Peyer's patch (tissue), 4 donors: ENCODE data around the gene OR52D1.

ENCODE experiments used
- POLR2A ChIP-seq, 2 donors: fragments of 450-650 bp; IDR thresholded peaks; one replicate each; pipeline ENCODE4 v1.5.1; 2017; ENCODE audit warnings: antibody characterized with exemption in 2 of 2, mild to moderate bottlenecking in 2 of 2, moderate library complexity in 2 of 2
- TF ChIP-seq, protein P1 (sequence below), 6 experiments: fragments of 450-650 bp in 4 of 6; fragments of 200-600 bp in 2 of 6; sonication (generic) in 1 of 6; IDR thresholded peaks; one replicate each; pipeline ENCODE4 v1.5.1; 2017 to 2019; ENCODE audit warnings: antibody characterized with exemption in 6 of 6, mild to moderate bottlenecking in 3 of 6, moderate library complexity in 1 of 6

DNA sequence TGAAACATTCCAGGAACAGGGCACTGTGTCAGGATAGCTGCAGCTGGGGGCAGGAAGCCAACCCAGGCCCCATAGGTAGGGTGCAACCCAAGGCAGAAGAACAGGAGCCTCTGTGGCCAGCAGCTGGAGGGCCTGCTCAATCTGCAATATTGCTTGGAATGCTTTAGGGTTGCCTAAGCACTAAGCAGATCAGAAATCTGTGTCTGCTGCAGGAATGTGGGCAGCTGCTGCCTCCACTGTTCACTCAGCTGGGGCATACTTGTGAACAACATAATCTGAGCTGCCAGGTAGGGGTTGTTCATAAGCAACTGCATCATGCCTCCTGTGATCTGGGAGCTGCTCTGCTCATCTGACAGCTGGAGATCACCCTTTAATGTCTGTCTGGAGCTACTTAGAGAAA is 26.4 kb downstream of the OR52D1 start:
- TF ChIP-seq, protein P1, sequence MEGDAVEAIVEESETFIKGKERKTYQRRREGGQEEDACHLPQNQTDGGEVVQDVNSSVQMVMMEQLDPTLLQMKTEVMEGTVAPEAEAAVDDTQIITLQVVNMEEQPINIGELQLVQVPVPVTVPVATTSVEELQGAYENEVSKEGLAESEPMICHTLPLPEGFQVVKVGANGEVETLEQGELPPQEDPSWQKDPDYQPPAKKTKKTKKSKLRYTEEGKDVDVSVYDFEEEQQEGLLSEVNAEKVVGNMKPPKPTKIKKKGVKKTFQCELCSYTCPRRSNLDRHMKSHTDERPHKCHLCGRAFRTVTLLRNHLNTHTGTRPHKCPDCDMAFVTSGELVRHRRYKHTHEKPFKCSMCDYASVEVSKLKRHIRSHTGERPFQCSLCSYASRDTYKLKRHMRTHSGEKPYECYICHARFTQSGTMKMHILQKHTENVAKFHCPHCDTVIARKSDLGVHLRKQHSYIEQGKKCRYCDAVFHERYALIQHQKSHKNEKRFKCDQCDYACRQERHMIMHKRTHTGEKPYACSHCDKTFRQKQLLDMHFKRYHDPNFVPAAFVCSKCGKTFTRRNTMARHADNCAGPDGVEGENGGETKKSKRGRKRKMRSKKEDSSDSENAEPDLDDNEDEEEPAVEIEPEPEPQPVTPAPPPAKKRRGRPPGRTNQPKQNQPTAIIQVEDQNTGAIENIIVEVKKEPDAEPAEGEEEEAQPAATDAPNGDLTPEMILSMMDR (IDR thresholded peaks at IDR 0.05) = no peak
- TF ChIP-seq POLR2A (IDR thresholded peaks at IDR 0.05) = no peak
